Measurements from ENCODE around the gene IL25. TPM values are rescaled to one million over a fixed set of nuclear protein-coding genes. Genes with fewer than 3 reads are reported as not detected.
"Not testable (repeated sequence)": the region's sequence is repeated elsewhere in the genome, so short reads cannot be mapped to it uniquely, and the experiment has no call there.

The IL25 gene
- polyA plus RNA-seq, 2 of the 4 experiments (the other 2 are of a cell fraction), result not detected

DNA sequence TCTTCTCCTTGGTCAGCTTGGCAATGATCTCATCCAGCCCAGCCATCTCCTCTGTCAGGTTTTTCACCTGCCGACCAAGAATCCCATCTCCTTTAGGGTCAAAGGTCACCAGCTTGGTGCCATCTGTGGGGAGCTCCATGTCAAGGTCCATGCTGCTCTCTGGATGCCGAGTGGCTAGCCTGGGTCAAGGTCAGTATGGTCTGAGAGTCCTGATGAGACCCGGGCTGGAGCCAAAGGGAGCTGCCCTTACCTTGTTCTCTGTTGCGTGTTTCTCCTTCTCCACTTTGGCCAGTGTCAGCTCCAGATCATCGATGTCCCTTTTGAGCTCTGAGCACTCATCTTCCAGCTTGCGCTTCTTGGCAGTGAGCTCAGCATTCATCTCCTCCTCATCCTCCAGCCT is 51.0 kb downstream of the IL25 start:
- Histone ChIP-seq H3K4me3 (no peak overlapping the region), H3K27ac (no peak overlapping the region), H3K9me3 (no peaks in the 10 kb centered on the region), H3K4me2 (no peak overlapping the region), H3K4me1 (no peaks in the 10 kb centered on the region)
- CTCF ChIA-PET, result interaction anchor here (0.9 to 1.1 kb wide), 2 partner anchors 33 to 54 kb away, joined by 3 read pairs; no protein-coding TSS in a partner anchor
- WGBS (ENCODE audit: missing lambda C conversion rate), result 52% methylated on average over 6 of the region's 6 CpGs
- POLR2A ChIA-PET, result no interaction called here
- TF ChIP-seq CHD2 (IDR thresholded peaks at IDR 0.05; ENCODE audit: low read length, partially characterized antibody) (no peak), HOXA7 (CRISPR knock-in tag; IDR thresholded peaks at IDR 0.05) (no peak), RFX5 (IDR thresholded peaks at IDR 0.05) (no peak), RARB (CRISPR knock-in tag; IDR thresholded peaks at IDR 0.05) (no peak), MAX (IDR thresholded peaks at IDR 0.05) (no peak)
- TF ChIP-seq, protein P1, sequence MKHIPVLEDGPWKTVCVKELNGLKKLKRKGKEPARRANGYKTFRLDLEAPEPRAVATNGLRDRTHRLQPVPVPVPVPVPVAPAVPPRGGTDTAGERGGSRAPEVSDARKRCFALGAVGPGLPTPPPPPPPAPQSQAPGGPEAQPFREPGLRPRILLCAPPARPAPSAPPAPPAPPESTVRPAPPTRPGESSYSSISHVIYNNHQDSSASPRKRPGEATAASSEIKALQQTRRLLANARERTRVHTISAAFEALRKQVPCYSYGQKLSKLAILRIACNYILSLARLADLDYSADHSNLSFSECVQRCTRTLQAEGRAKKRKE (CRISPR knock-in tag; IDR thresholded peaks at IDR 0.05; ENCODE audit: low read depth), result no peak
- DNase-seq (ENCODE audit: low read depth in 1 of 2, low spot score in 1 of 2) (no peak), FAIRE-seq (no peak), ATAC-seq (no peak)

DNA sequence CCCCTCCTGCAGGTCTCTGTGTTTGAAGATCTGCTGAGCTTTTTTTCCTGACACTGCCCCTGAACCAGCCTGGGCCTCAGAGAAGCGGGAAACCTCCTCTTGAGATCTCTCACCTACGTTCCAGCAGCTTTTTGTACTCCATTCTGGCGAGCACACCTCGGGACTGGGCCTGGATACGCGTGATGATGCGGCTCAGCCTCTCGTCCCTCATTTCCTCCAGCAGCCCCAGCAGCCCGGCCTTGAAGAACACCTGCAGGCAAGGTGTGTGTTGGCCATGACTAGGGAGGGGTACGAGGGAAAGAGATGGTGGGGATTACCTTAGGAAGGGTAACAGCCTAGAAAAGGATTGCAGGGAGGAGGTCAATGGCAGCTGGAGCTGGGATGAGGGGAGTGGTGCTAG is 52.6 kb downstream of the IL25 start:
- no peak for FAIRE-seq
- WGBS (ENCODE audit: missing lambda C conversion rate), result 17% methylated on average over 9 of the region's 10 CpGs

GRCh38 chr14:23425798-23426197 is 53.2 kb downstream of the IL25 start:
- ATAC-seq; DNase-seq (ENCODE audit: low read depth in 1 of 2, low spot score in 1 of 2); FAIRE-seq; H3K4me1 ChIP-seq; H3K27ac ChIP-seq; H3K4me2 ChIP-seq; POLR2A ChIA-PET; H3K9me3 ChIP-seq; H3K4me3 ChIP-seq: not testable (repeated sequence)
- CTCF ChIA-PET, result interaction anchor here (2.0 to 2.2 kb wide), 2 partner anchors 43 to 46 kb away, joined by 5 to 9 read pairs; no protein-coding TSS in a partner anchor
- 68% methylated on average over 6 of the region's 6 CpGs for WGBS (ENCODE audit: missing lambda C conversion rate)

More for the DNA sequence above, 52.6 kb downstream of the IL25 start:
- CTCF ChIA-PET, result interaction anchor here (2.0 to 2.2 kb wide), 2 partner anchors 42 to 45 kb away, joined by 5 to 9 read pairs; no protein-coding TSS in a partner anchor
- ATAC-seq, result no peak
- Histone ChIP-seq H3K9me3 (no peaks in the 10 kb centered on the region), H3K4me3 (no peak overlapping the region), H3K4me1 (no peaks in the 10 kb centered on the region), H3K27ac (no peak overlapping the region), H3K4me2 (no peak overlapping the region)
- TF ChIP-seq RAD21 (conservative IDR thresholded peaks at IDR 0.05 in 1 of 2, IDR thresholded peaks at IDR 0.05 in 1 of 2) (no peak), EP300 (IDR thresholded peaks at IDR 0.05) (no peak), SREBF2 (IDR thresholded peaks at IDR 0.05) (no peak), RFX5 (IDR thresholded peaks at IDR 0.05) (no peak), MYC (IDR thresholded peaks at IDR 0.05; ENCODE audit: borderline replicate concordance, low read length) (no peak), HOXB13 (CRISPR knock-in tag; IDR thresholded peaks at IDR 0.05; ENCODE audit: low read depth) (no peak), JUN (IDR thresholded peaks at IDR 0.05) (no peak), NFE2L2 (conservative IDR thresholded peaks at IDR 0.05; ENCODE audit: low read length) (no peak), MAX (IDR thresholded peaks at IDR 0.05) (no peak), ZNF302 (CRISPR knock-in tag; IDR thresholded peaks at IDR 0.05) (no peak), JUNB (IDR thresholded peaks at IDR 0.05) (no peak), ZC3H11A (IDR thresholded peaks at IDR 0.05) (no peak), HOXA7 (CRISPR knock-in tag; IDR thresholded peaks at IDR 0.05) (no peak), HES2 (IDR thresholded peaks at IDR 0.05) (no peak), CBX2 (IDR thresholded peaks at IDR 0.05; ENCODE audit: borderline replicate concordance, low read depth) (no peak), CHD4 (IDR thresholded peaks at IDR 0.05; ENCODE audit: borderline replicate concordance) (no peak), MAFK (IDR thresholded peaks at IDR 0.05; ENCODE audit: partially characterized antibody) (no peak), BHLHE40 (IDR thresholded peaks at IDR 0.05; ENCODE audit: low read depth, low read length) (no peak), REST (IDR thresholded peaks at IDR 0.05) (no peak)
- TF ChIP-seq, protein P2, sequence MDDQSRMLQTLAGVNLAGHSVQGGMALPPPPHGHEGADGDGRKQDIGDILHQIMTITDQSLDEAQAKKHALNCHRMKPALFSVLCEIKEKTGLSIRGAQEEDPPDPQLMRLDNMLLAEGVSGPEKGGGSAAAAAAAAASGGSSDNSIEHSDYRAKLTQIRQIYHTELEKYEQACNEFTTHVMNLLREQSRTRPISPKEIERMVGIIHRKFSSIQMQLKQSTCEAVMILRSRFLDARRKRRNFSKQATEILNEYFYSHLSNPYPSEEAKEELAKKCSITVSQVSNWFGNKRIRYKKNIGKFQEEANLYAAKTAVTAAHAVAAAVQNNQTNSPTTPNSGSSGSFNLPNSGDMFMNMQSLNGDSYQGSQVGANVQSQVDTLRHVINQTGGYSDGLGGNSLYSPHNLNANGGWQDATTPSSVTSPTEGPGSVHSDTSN (IDR thresholded peaks at IDR 0.05), result no peak
- POLR2A ChIA-PET, result no interaction called here
- no peak for DNase-seq (ENCODE audit: low read depth in 1 of 2, low spot score in 1 of 2)

All from A549 (cell line).